ENCODE measurements around the gene IGF2BP2.
A peak's percentile ranks its signal among the peaks of the same experiment; 100 is the strongest.

Gene IGF2BP2

GRCh38 chr3:185605566-185605965 is 219.3 kb downstream of the IGF2BP2 start:
- no peaks in the 10 kb centered on the region for H3F3A ChIP-seq (ENCODE audit: insufficient read depth, low read length)
- no peak for DNase-seq
- H3K4me1 ChIP-seq (ENCODE audit: low read length), result no peaks in the 10 kb centered on the region
- H3K27ac ChIP-seq (ENCODE audit: low read length), result no peak overlapping the region
- 0 out of 2 replicates have a peak, but pooled peaks cover 4% of the 10 kb centered on the region for H3K79me2 ChIP-seq (ENCODE audit: low read length)
- H3K4me3 ChIP-seq (ENCODE audit: low read length), result no peak overlapping the region
- H4K20me1 ChIP-seq (ENCODE audit: insufficient read depth, low read length), result no peaks in the 10 kb centered on the region
- H3K9ac ChIP-seq (ENCODE audit: low read length), result no peak overlapping the region
- H3K36me3 ChIP-seq (replicated peaks; ENCODE audit: insufficient read depth, low read length), result peaks cover 13% of the 10 kb centered on the region; the same call in 1 of the 2 replicates
- TF ChIP-seq CTCF (IDR thresholded peaks at IDR 0.05; ENCODE audit: low read length), result no peak
- TF ChIP-seq EZH2phosphoT487 (IDR thresholded peaks at IDR 0.05; ENCODE audit: low read length), result no peak
- TF ChIP-seq EZH2 (optimal IDR thresholded peaks at IDR 0.05; ENCODE audit: low read depth, low read length), result no peak
- no peaks in the 10 kb centered on the region for H3K27me3 ChIP-seq (replicated peaks; ENCODE audit: insufficient read depth, low read length)
- H2AFZ ChIP-seq (ENCODE audit: low read length), result no peak overlapping the region
- no peak overlapping the region for H3K4me2 ChIP-seq (ENCODE audit: low read depth, low read length)
- no peaks in the 10 kb centered on the region for H3K9me2 ChIP-seq (replicated peaks; ENCODE audit: insufficient read depth, low read length)
- no peaks in the 10 kb centered on the region for H3K9me3 ChIP-seq (replicated peaks; ENCODE audit: insufficient read depth, low read length)

GRCh38 chr3:185595526-185595925 is 229.3 kb downstream of the IGF2BP2 start:
- Histone ChIP-seq H4K20me1 (ENCODE audit: insufficient read depth, low read length) (no peaks in the 10 kb centered on the region), H3K9me2 (replicated peaks; ENCODE audit: insufficient read depth, low read length) (no peaks in the 10 kb centered on the region), H3K9ac (ENCODE audit: low read length) (no peak overlapping the region), H3K4me2 (ENCODE audit: low read depth, low read length) (peak overlapping the region; percentile 1; the same call in 1 of the 2 replicates), H2AFZ (ENCODE audit: low read length) (no peak overlapping the region), H3K79me2 (ENCODE audit: low read length) (peaks cover 35% of the 10 kb centered on the region), H3K27ac (ENCODE audit: low read length) (peak overlapping the region; percentile 31; the same call in 1 of the 2 replicates), H3K4me3 (ENCODE audit: low read length) (no peak overlapping the region), H3K27me3 (replicated peaks; ENCODE audit: insufficient read depth, low read length) (no peaks in the 10 kb centered on the region), H3K4me1 (ENCODE audit: low read length) (peaks cover 11% of the 10 kb centered on the region), H3K36me3 (replicated peaks; ENCODE audit: insufficient read depth, low read length) (peaks cover 13% of the 10 kb centered on the region), H3F3A (ENCODE audit: insufficient read depth, low read length) (peaks cover 7% of the 10 kb centered on the region; the same call in 1 of the 2 replicates), H3K9me3 (replicated peaks; ENCODE audit: insufficient read depth, low read length) (no peaks in the 10 kb centered on the region)
- TF ChIP-seq CTCF (IDR thresholded peaks at IDR 0.05; ENCODE audit: low read length), result no peak
- TF ChIP-seq EZH2phosphoT487 (IDR thresholded peaks at IDR 0.05; ENCODE audit: low read length), result no peak
- no peak for TF ChIP-seq EZH2 (optimal IDR thresholded peaks at IDR 0.05; ENCODE audit: low read depth, low read length)
- no peak for DNase-seq

GRCh38 chr3:185594073-185594472 is 230.8 kb downstream of the IGF2BP2 start:
- Histone ChIP-seq H3K27ac (ENCODE audit: low read length) (no peak overlapping the region), H3K4me3 (ENCODE audit: low read length) (no peak overlapping the region), H3F3A (ENCODE audit: insufficient read depth, low read length) (peaks cover 7% of the 10 kb centered on the region; the same call in 1 of the 2 replicates), H3K79me2 (ENCODE audit: low read length) (peaks cover 41% of the 10 kb centered on the region), H3K9me2 (replicated peaks; ENCODE audit: insufficient read depth, low read length) (no peaks in the 10 kb centered on the region), H3K36me3 (replicated peaks; ENCODE audit: insufficient read depth, low read length) (peaks cover 10% of the 10 kb centered on the region), H2AFZ (ENCODE audit: low read length) (no peak overlapping the region), H3K9ac (ENCODE audit: low read length) (no peak overlapping the region), H3K9me3 (replicated peaks; ENCODE audit: insufficient read depth, low read length) (no peaks in the 10 kb centered on the region), H4K20me1 (ENCODE audit: insufficient read depth, low read length) (0 out of 2 replicates have a peak, but pooled peaks cover 4% of the 10 kb centered on the region), H3K4me1 (ENCODE audit: low read length) (peaks cover 11% of the 10 kb centered on the region), H3K4me2 (ENCODE audit: low read depth, low read length) (no peak overlapping the region), H3K27me3 (replicated peaks; ENCODE audit: insufficient read depth, low read length) (no peaks in the 10 kb centered on the region)
- no peak for DNase-seq
- TF ChIP-seq CTCF (IDR thresholded peaks at IDR 0.05; ENCODE audit: low read length), result no peak
- TF ChIP-seq EZH2phosphoT487 (IDR thresholded peaks at IDR 0.05; ENCODE audit: low read length), result no peak
- TF ChIP-seq EZH2 (optimal IDR thresholded peaks at IDR 0.05; ENCODE audit: low read depth, low read length), result no peak

All from MM.1S (cell line).